Upper lobe of left lung (tissue), 6 donors: ENCODE results near the gene TOM1L2. TPM values are rescaled to one million over a fixed set of nuclear protein-coding genes. Genes with fewer than 3 reads are reported as not detected.

Experiments
- ATAC-seq, 2 donors: fragments of 200-7000 bp; cut with Tn5 transposase; one replicate each; pipeline ENCODE4 v1.9.1; 2022; ENCODE audit warnings: mild to moderate bottlenecking in 2 of 2, moderate library complexity in 2 of 2; ENCODE audit not compliant: low FRiP score in 2 of 2
- DNase-seq, 2 donors: peaks; one replicate each; pipeline ENCODE4 v3.0.0-alpha.2; 2019 to 2020
- H3K27ac ChIP-seq, 4 donors: fragments of 200-600 bp; sonication (generic); one replicate each; pipeline ENCODE4 v1.5.1; 2016 to 2019
- H3K27me3 ChIP-seq, 4 donors: fragments of 200-600 bp; sonication (generic); one replicate each; pipeline ENCODE4 v1.5.1; 2017 to 2019
- H3K36me3 ChIP-seq, 4 donors: fragments of 200-600 bp; sonication (generic); one replicate each; pipeline ENCODE4 v1.5.1; 2016 to 2019
- H3K4me1 ChIP-seq, 4 donors: fragments of 200-600 bp; sonication (generic); one replicate each; pipeline ENCODE4 v1.5.1; 2018 to 2019
- H3K4me3 ChIP-seq, 4 donors: fragments of 200-600 bp; sonication (generic); one replicate each; pipeline ENCODE4 v1.5.1; 2017 to 2019; ENCODE audit warnings: mild to moderate bottlenecking in 2 of 4, moderate library complexity in 1 of 4
- H3K9me3 ChIP-seq, 4 donors: fragments of 200-600 bp; sonication (generic); one replicate each; pipeline ENCODE4 v1.5.1; 2018 to 2019
- CTCF ChIP-seq, 6 experiments: fragments of 450-650 bp in 4 of 6; fragments of 200-600 bp in 2 of 6; sonication (generic) in 2 of 6; IDR thresholded peaks; one replicate each; pipeline ENCODE4 v1.5.1; 2016 to 2019; ENCODE audit warnings: antibody characterized with exemption in 6 of 6
- EP300 ChIP-seq, 4 donors: sonication (generic); formaldehyde crosslinking; IDR thresholded peaks; one replicate each; pipeline ENCODE4 v1.5.1; 2017; ENCODE audit warnings: antibody characterized with exemption in 4 of 4, control low read depth in 2 of 4
- POLR2A ChIP-seq, 4 donors: fragments of 450-650 bp; IDR thresholded peaks; one replicate each; pipeline ENCODE4 v1.5.1; 2016 to 2017; ENCODE audit warnings: antibody characterized with exemption in 4 of 4, mild to moderate bottlenecking in 2 of 4
- POLR2AphosphoS5 ChIP-seq, 2 donors: sonication (generic); formaldehyde crosslinking; IDR thresholded peaks; one replicate each; pipeline ENCODE4 v1.5.1; 2017; ENCODE audit warnings: antibody characterized with exemption in 2 of 2
- WGBS, 2 donors: methylation state at CpG; one replicate each; pipeline ENCODE4 v1.1.5; 2017 to 2018; 5-methylcytosine and 5-hydroxymethylcytosine counted together
- small RNA-seq, 4 donors: library from RNA; depleted of rRNA; stranded (forward); fragments of <200 nt; gene quantifications; one replicate each; pipeline ENCODE3, GENCODE V24; 2016
- total RNA-seq, 6 donors: library from RNA; depleted of rRNA in 4 of 6; stranded (reverse); fragments of >200 nt in 4 of 6; gene quantifications; one replicate each; pipeline versions ENCODE4 v1.1.0 to v1.2.1, GENCODE V29; 2016 to 2021
- donor health status: DM: no; HTN: no; CAD: no; lungs with moderate emphysema.
- donor health status: DM: no; HTN: yes; CAD: no; lungs with severe emphysema.

TOM1L2 gene
- total RNA-seq, 6 donors from 2014 or later: 54.2 to 134 (median 72.9) TPM

- 97 to 98% methylated on average over 14 to 31 of the region's 40 CpGs for WGBS, 2 donors
- ATAC-seq: no peak
- peaks cover 3 to 74% (median 54%) of the 10 kb centered on the region in 4 donors for H3K36me3 ChIP-seq
These were observed 176.0 kb downstream of the TOM1L2 start for GRCh38 chr17:17795946-17796786.

GRCh38 chr17:17795296-17795695 lies 176.9 kb downstream of the TOM1L2 start:
- ATAC-seq (no peak), DNase-seq (peak in 1 of 2 donors; percentile 68)
- H3K27ac ChIP-seq: no peak overlapping the region
- no peaks in the 10 kb centered on the region for H3K27me3 ChIP-seq
- H3K4me1 ChIP-seq: peaks cover 7 to 26% (median 15%) of the 10 kb centered on the region in 4 donors
- H3K9me3 ChIP-seq: no peaks in the 10 kb centered on the region
- 95% methylated on average over 10 of the region's 12 CpGs; no CpG with 5 or more reads in 1 of the 2 donors for WGBS, 2 donors
- H3K4me3 ChIP-seq: no peak overlapping the region
- TF ChIP-seq CTCF (IDR thresholded peaks at IDR 0.05) (no peak), POLR2AphosphoS5 (IDR thresholded peaks at IDR 0.05) (no peak), EP300 (IDR thresholded peaks at IDR 0.05) (no peak), POLR2A (IDR thresholded peaks at IDR 0.05) (no peak)
- H3K36me3 ChIP-seq: peaks cover 3 to 71% (median 54%) of the 10 kb centered on the region in 4 donors

More at GRCh38 chr17:17795946-17796786, 176.0 kb downstream of the TOM1L2 start:
- DNase-seq: peak in 1 of 2 donors; percentile 72
- Histone ChIP-seq H3K27me3 (no peaks in the 10 kb centered on the region), H3K27ac (no peak overlapping the region), H3K9me3 (no peaks in the 10 kb centered on the region), H3K4me3 (no peak overlapping the region), H3K4me1 (peaks cover 7 to 23% (median 15%) of the 10 kb centered on the region in 4 donors)
- TF ChIP-seq POLR2AphosphoS5 (IDR thresholded peaks at IDR 0.05) (no peak), EP300 (IDR thresholded peaks at IDR 0.05) (no peak), CTCF (IDR thresholded peaks at IDR 0.05) (no peak), POLR2A (IDR thresholded peaks at IDR 0.05) (no peak)

GRCh38 chr17:17794382-17794781 lies 177.8 kb downstream of the TOM1L2 start:
- ATAC-seq: no peak
- Histone ChIP-seq H3K36me3 (peaks cover 3 to 64% (median 54%) of the 10 kb centered on the region in 4 donors), H3K4me3 (no peak overlapping the region), H3K9me3 (no peaks in the 10 kb centered on the region), H3K27ac (no peak overlapping the region), H3K4me1 (peaks cover 7 to 34% (median 17%) of the 10 kb centered on the region in 4 donors), H3K27me3 (no peaks in the 10 kb centered on the region)
- WGBS, 2 donors: 95 to 96% methylated on average over 14 to 31 of the region's 31 CpGs
- TF ChIP-seq POLR2AphosphoS5 (IDR thresholded peaks at IDR 0.05) (no peak), EP300 (IDR thresholded peaks at IDR 0.05) (no peak), CTCF (IDR thresholded peaks at IDR 0.05) (no peak), POLR2A (IDR thresholded peaks at IDR 0.05) (no peak)
- DNase-seq: peak in 1 of 2 donors; percentile 73

Small RNA genes within 50 kb of the gene (small RNA-seq; reads per million reads assigned to genes)
- gene MIR33B: 0.39 to 3.0 (median 0.50) reads per million in 4 donors
- gene MIR6777: 0.18 to 0.57 (median 0.41) reads per million in 4 donors

Other genes starting within 250 kb of the TOM1L2 start
- 100 to 1,000 TPM in 3 of 6 donors, 10 to 100 TPM in 3; 64.2 to 579 (median 123) TPM for gene SREBF1, start 135.4 kb downstream of the TOM1L2 start, total RNA-seq
- gene DRC3, start 462 bp upstream of the TOM1L2 start, total RNA-seq: 10 to 100 TPM in 4 of 6 donors, 1 to 10 TPM in 2; 1.5 to 46.2 (median 11.4) TPM
- 10 to 100 TPM; 19.2 to 68.1 (median 30.7) TPM for gene ATPAF2, start 66.8 kb upstream of the TOM1L2 start, total RNA-seq
- 10 to 100 TPM in 3 of 6 donors, 1 to 10 TPM in 3; 6.3 to 17.1 (median 9.8) TPM for gene GID4, start 67.0 kb upstream of the TOM1L2 start, total RNA-seq
- gene DRG2, start 115.5 kb upstream of the TOM1L2 start, total RNA-seq: 10 to 100 TPM; 28.7 to 40.9 (median 33.5) TPM
- gene MYO15A, start 136.4 kb upstream of the TOM1L2 start, total RNA-seq: 1 to 10 TPM; 2.0 to 9.4 (median 3.9) TPM
- gene ALKBH5, start 211.4 kb upstream of the TOM1L2 start, total RNA-seq: 100 to 1,000 TPM in 1 of 6 donors, 10 to 100 TPM in 5; 63.9 to 112 (median 94.7) TPM